HG03460 (cell line): ENCODE data around the gene ATP5PB.

Experiments used
- ATAC-seq: cut with Tn5 transposase; IDR thresholded peaks from one replicate; pipeline ENCODE4 v1.9.1; 2021; ENCODE audit not compliant: unreplicated experiment

ATP5PB gene

GRCh38 chr1:111474521-111474920, 25.3 kb downstream of the ATP5PB start:
- no peak for ATAC-seq

GRCh38 chr1:111475701-111476100, 26.4 kb downstream of the ATP5PB start:
- peak; percentile 39 for ATAC-seq

GRCh38 chr1:111476214-111476613, 26.9 kb downstream of the ATP5PB start:
- no peak for ATAC-seq

GRCh38 chr1:111476761-111477309, 27.6 kb downstream of the ATP5PB start:
- ATAC-seq, result peak; percentile 71

- ATAC-seq, result no peak
Measured at GRCh38 chr1:111480674-111481073, 31.4 kb downstream of the ATP5PB start.

- ATAC-seq, result no peak
Measured at GRCh38 chr1:111481387-111482221, 32.3 kb downstream of the ATP5PB start.

GRCh38 chr1:111483166-111483565, 33.9 kb downstream of the ATP5PB start:
- ATAC-seq, result no peak

- no peak for ATAC-seq
Measured at GRCh38 chr1:111483876-111484275, 34.6 kb downstream of the ATP5PB start.

- no peak for ATAC-seq
Measured at GRCh38 chr1:111484391-111485026, 35.2 kb downstream of the ATP5PB start.

- ATAC-seq, result no peak
Measured at GRCh38 chr1:111486431-111486830, 37.2 kb downstream of the ATP5PB start.

- ATAC-seq, result no peak
Measured at GRCh38 chr1:111487133-111487532, 37.9 kb downstream of the ATP5PB start.

- no peak for ATAC-seq
Measured at GRCh38 chr1:111488669-111489068, 39.4 kb downstream of the ATP5PB start.

- ATAC-seq, result no peak
Measured at GRCh38 chr1:111489604-111490003, 40.3 kb downstream of the ATP5PB start.

GRCh38 chr1:111490220-111490619, 41.0 kb downstream of the ATP5PB start:
- ATAC-seq, result no peak

GRCh38 chr1:111491070-111491469, 41.8 kb downstream of the ATP5PB start:
- no peak for ATAC-seq

- ATAC-seq, result no peak
Measured at GRCh38 chr1:111496398-111496797, 47.1 kb downstream of the ATP5PB start.

- ATAC-seq, result no peak
Measured at GRCh38 chr1:111497592-111497991, 48.3 kb downstream of the ATP5PB start.

- no peak for ATAC-seq
Measured at GRCh38 chr1:111499026-111499785, 49.9 kb downstream of the ATP5PB start.

GRCh38 chr1:111501645-111502044, 52.4 kb downstream of the ATP5PB start:
- no peak for ATAC-seq

- ATAC-seq, result no peak
Measured at GRCh38 chr1:111503585-111504060, 54.4 kb downstream of the ATP5PB start, which contains the start of the genes ADORA3 and TMIGD3. Gene ADORA3, minus strand, starts transcription at chr1:111503633. Its CDS starts 279 bp downstream, at chr1:111503354. Gene TMIGD3, minus strand, starts transcription at chr1:111503633. Its CDS starts 279 bp downstream, at chr1:111503354.

- ATAC-seq, result no peak
Measured at GRCh38 chr1:111504097-111504496, 54.8 kb downstream of the ATP5PB start.
